ENCODE measurements around the gene PROKR1. TPM values are rescaled to one million over a fixed set of nuclear protein-coding genes. Genes with fewer than 3 reads are reported as not detected.

Gene PROKR1
- total RNA-seq, 4 donors from 2014 or later, result 0.22 to 0.63 TPM; not detected in 2

DNA sequence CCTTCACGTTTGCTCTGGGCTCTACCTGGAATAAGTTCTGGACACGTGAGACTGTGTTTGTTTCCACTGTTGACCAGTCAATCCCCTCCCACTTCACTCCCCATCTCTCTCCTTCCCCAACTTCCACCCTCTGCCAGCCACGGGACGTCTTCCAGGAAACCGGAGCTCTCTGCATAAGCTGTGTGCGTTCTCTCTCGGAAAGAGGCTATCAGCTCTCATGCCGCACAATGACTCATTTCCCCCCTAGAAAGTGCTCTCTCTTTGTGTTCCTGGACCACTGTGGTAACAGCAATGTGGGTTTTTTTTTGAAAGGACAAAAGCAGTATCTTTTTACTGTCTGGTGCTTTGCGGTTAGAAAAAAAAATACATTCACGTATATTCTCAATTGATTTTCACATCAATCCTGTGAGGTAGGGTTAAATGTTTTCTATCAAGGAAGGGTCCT lies 10.2 kb downstream of the PROKR1 start:
- Histone ChIP-seq H3K4me3 (no peak overlapping the region), H3K36me3 (no peaks in the 10 kb centered on the region), H3K4me1 (no peaks in the 10 kb centered on the region), H3K27me3 (peaks cover 0 to 7% of the 10 kb centered on the region in 2 donors), H3K27ac (no peak overlapping the region), H3K9me3 (no peaks in the 10 kb centered on the region)
- no peak for TF ChIP-seq EP300 (IDR thresholded peaks at IDR 0.05)
- no peak for DNase-seq (ENCODE audit: low spot score in 2 of 2)
- 12 to 18% methylated on average over 10 of the region's 10 CpGs for WGBS, 2 donors

GRCh38 chr2:68658266-68658665 lies 14.9 kb downstream of the PROKR1 start:
- no peaks in the 10 kb centered on the region for H3K9me3 ChIP-seq
- 55 to 59% methylated on average over 6 of the region's 6 CpGs for WGBS, 2 donors
- H3K27ac ChIP-seq, result no peak overlapping the region
- H3K36me3 ChIP-seq, result no peaks in the 10 kb centered on the region
- no peaks in the 10 kb centered on the region for H3K27me3 ChIP-seq
- no peak for DNase-seq (ENCODE audit: low spot score in 2 of 2)
- H3K4me3 ChIP-seq, result no peak overlapping the region
- TF ChIP-seq CTCF (IDR thresholded peaks at IDR 0.05), result no peak
- no peaks in the 10 kb centered on the region for H3K4me1 ChIP-seq

- no peak for DNase-seq (ENCODE audit: low spot score in 2 of 2)
- Histone ChIP-seq H3K27me3 (no peaks in the 10 kb centered on the region), H3K27ac (no peak overlapping the region), H3K9me3 (no peaks in the 10 kb centered on the region), H3K4me1 (no peaks in the 10 kb centered on the region), H3K4me3 (no peak overlapping the region), H3K36me3 (no peaks in the 10 kb centered on the region)
- no peak for TF ChIP-seq POLR2A (IDR thresholded peaks at IDR 0.05)
- TF ChIP-seq CTCF (IDR thresholded peaks at IDR 0.05), result no peak
- TF ChIP-seq EP300 (IDR thresholded peaks at IDR 0.05), result no peak
Observed at GRCh38 chr2:68659081-68659480, 15.7 kb downstream of the PROKR1 start.

GRCh38 chr2:68660658-68661057 lies 17.3 kb downstream of the PROKR1 start:
- no peak overlapping the region for H3K4me3 ChIP-seq
- 55 to 68% methylated on average over 3 of the region's 3 CpGs for WGBS, 2 donors
- DNase-seq (ENCODE audit: low spot score in 2 of 2), result no peak
- no peaks in the 10 kb centered on the region for H3K36me3 ChIP-seq
- no peak overlapping the region for H3K27ac ChIP-seq
- no peaks in the 10 kb centered on the region for H3K27me3 ChIP-seq
- no peaks in the 10 kb centered on the region for H3K9me3 ChIP-seq
- no peak for TF ChIP-seq POLR2A (IDR thresholded peaks at IDR 0.05)
- TF ChIP-seq CTCF (IDR thresholded peaks at IDR 0.05), result no peak
- no peak for TF ChIP-seq EP300 (IDR thresholded peaks at IDR 0.05)
- no peaks in the 10 kb centered on the region for H3K4me1 ChIP-seq

DNA sequence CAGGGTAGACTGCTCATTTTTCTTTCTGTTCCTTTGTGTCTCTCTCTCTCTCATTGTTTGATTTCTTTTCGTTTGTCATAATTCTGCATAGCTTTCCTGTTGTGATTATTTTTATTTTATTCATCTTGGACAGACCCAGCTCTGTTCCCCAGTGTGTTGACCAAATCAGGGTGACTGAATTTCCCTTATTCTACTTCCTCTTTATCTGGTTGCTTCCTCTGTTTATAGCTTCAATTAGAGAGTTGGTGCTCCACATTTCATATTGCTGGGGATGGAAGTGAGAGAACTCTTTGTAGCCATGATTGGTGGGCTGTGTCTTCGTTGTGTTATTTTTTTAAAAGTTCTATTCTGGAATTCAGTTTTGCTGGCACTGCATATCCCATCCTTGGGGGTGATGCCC lies 19.1 kb downstream of the PROKR1 start:
- H3K4me1 ChIP-seq, result no peaks in the 10 kb centered on the region
- H3K27ac ChIP-seq, result no peak overlapping the region
- H3K27me3 ChIP-seq, result no peaks in the 10 kb centered on the region
- 51 to 56% methylated on average over 2 of the region's 2 CpGs for WGBS, 2 donors
- TF ChIP-seq CTCF (IDR thresholded peaks at IDR 0.05) (no peak), POLR2A (IDR thresholded peaks at IDR 0.05) (no peak), EP300 (IDR thresholded peaks at IDR 0.05) (no peak)
- DNase-seq (ENCODE audit: low spot score in 2 of 2), result no peak
- H3K4me3 ChIP-seq, result no peak overlapping the region
- no peaks in the 10 kb centered on the region for H3K9me3 ChIP-seq
- H3K36me3 ChIP-seq, result no peaks in the 10 kb centered on the region

All from tibial nerve (tissue), 4 donors.